H1 (cell line): ENCODE measurements around the gene CRACDL. TPM values are rescaled to one million over a fixed set of nuclear protein-coding genes. Genes with fewer than 3 reads are reported as not detected.

Experiments used
- CTCF ChIA-PET: fragments of 300-600 bp; sonication (Branson Sonifier 250); formaldehyde crosslinking; loops from one replicate; lab custom pipeline; 2021; ENCODE audit not compliant: partially characterized antibody; lab: Charles Lee
- POLR2A ChIA-PET: fragments of 300-600 bp; sonication (Branson Sonifier 250); formaldehyde crosslinking; loops from one replicate; lab custom pipeline; 2021; ENCODE audit warnings: inconsistent platforms; ENCODE audit not compliant: partially characterized antibody; lab: Charles Lee
- DNase-seq, 2 experiments: peaks; one replicate each; pipeline versions ENCODE4 v3.0.0 to v3.0.0-alpha.2; 2010 to 2022; ENCODE audit warnings: low spot score in 2 of 2, low read depth in 1 of 2, mixed read lengths in 1 of 2
- FAIRE-seq: peaks from 2 replicates; lab custom pipeline; 2011; peaks lifted over from hg19 to GRCh38; lab: Jason Lieb, UNC
- H2AFZ ChIP-seq: 2 replicates; pipeline ENCODE4 v1.8.1; 2012; ENCODE audit warnings: low read length, inconsistent platforms
- H2AK5ac ChIP-seq: 2 replicates; pipeline ENCODE4 v1.6.1; 2013; ENCODE audit warnings: low read depth, low read length
- H2BK120ac ChIP-seq: replicated peaks from 2 replicates; pipeline ENCODE3; 2013; ENCODE audit warnings: low read depth, low read length, inconsistent platforms
- H2BK12ac ChIP-seq: 2 replicates; pipeline ENCODE4 v1.6.1; 2013; ENCODE audit warnings: low read depth, low read length
- H2BK15ac ChIP-seq: 2 replicates; pipeline ENCODE4 v1.6.1; 2013; ENCODE audit warnings: low read length
- H2BK20ac ChIP-seq: 2 replicates; pipeline ENCODE4 v1.6.1; 2013; ENCODE audit warnings: low read length
- H2BK5ac ChIP-seq: 2 replicates; pipeline ENCODE4 v1.6.1; 2013; ENCODE audit warnings: low read depth, low read length
- H3K14ac ChIP-seq: 2 replicates; pipeline ENCODE4 v1.6.1; 2013; ENCODE audit warnings: inconsistent platforms; ENCODE audit not compliant: insufficient read length
- H3K18ac ChIP-seq: 2 replicates; pipeline ENCODE4 v1.6.1; 2013; ENCODE audit warnings: low read length; ENCODE audit errors: extremely low read depth
- H3K23ac ChIP-seq: 2 replicates; pipeline ENCODE4 v1.6.1; 2013; ENCODE audit warnings: inconsistent platforms; ENCODE audit not compliant: insufficient read length
- H3K23me2 ChIP-seq: 2 replicates; pipeline ENCODE4 v1.6.1; 2013; ENCODE audit warnings: low read depth, low read length
- H3K27ac ChIP-seq: 2 replicates; pipeline ENCODE4 v1.6.1; 2011; ENCODE audit warnings: low read depth, low read length, inconsistent platforms
- H3K27me3 ChIP-seq, 4 experiments: replicated peaks in 1 of 4; 1 replicate in 1 of 4; 2 replicates in 3 of 4; pipeline versions ENCODE4 v1.6.1 to v1.8.1; 2011 to 2013; ENCODE audit warnings: low read length in 3 of 4, mild to moderate bottlenecking in 3 of 4, inconsistent platforms in 2 of 4, mixed read lengths in 2 of 4, moderate library complexity in 1 of 4; ENCODE audit not compliant: control insufficient read depth in 3 of 4, insufficient read depth in 3 of 4; ENCODE audit errors: extremely low read depth in 1 of 4
- H3K36me3 ChIP-seq, 4 experiments: 2 replicates each; pipeline versions ENCODE4 v1.6.1 to v1.8.1; 2011 to 2013; ENCODE audit warnings: mild to moderate bottlenecking in 4 of 4, low read length in 3 of 4, moderate library complexity in 2 of 4, control low read depth in 1 of 4, inconsistent platforms in 1 of 4; ENCODE audit not compliant: insufficient read depth in 4 of 4, control insufficient read depth in 2 of 4
- H3K4ac ChIP-seq: replicated peaks from 2 replicates; pipeline ENCODE3; 2013; ENCODE audit warnings: low read length, low read depth, mixed read lengths, inconsistent platforms; ENCODE audit not compliant: insufficient read length
- H3K4me1 ChIP-seq, 4 experiments: replicated peaks in 1 of 4; 1 replicate in 1 of 4; 2 replicates in 3 of 4; pipeline versions ENCODE4 v1.6.1 to v1.8.1; 2011 to 2013; ENCODE audit warnings: low read length in 3 of 4, inconsistent platforms in 2 of 4, mixed read lengths in 1 of 4; ENCODE audit not compliant: insufficient read depth in 4 of 4, control insufficient read depth in 3 of 4
- H3K4me2 ChIP-seq, 2 experiments: 2 replicates each; pipeline versions ENCODE4 v1.6.1 to v1.8.1; 2011 to 2013; ENCODE audit warnings: low read depth in 2 of 2, low read length in 2 of 2, control low read depth in 1 of 2, inconsistent platforms in 1 of 2, mild to moderate bottlenecking in 1 of 2; ENCODE audit not compliant: insufficient read depth in 1 of 2
- H3K4me3 ChIP-seq, 4 experiments: fragments of 200-600, 300-600 bp in 1 of 4; sonication (generic), shearing (Covaris generic), sonication (Bioruptor Twin) in 1 of 4; 2 replicates each; pipeline versions ENCODE4 v1.5.1 to v1.8.1; 2011 to 2016; ENCODE audit warnings: low read length in 4 of 4, low read depth in 3 of 4, control low read depth in 2 of 4, inconsistent platforms in 2 of 4, mild to moderate bottlenecking in 2 of 4, mixed read lengths in 1 of 4, moderate library complexity in 1 of 4; ENCODE audit not compliant: insufficient read depth in 2 of 4; ENCODE audit errors: extremely low read depth in 1 of 4
- H3K56ac ChIP-seq: replicated peaks from 2 replicates; pipeline ENCODE3; 2013; ENCODE audit warnings: low read depth, mild to moderate bottlenecking, mixed read lengths, low read length, inconsistent platforms; ENCODE audit not compliant: insufficient read length
- H3K79me1 ChIP-seq: 2 replicates; pipeline ENCODE4 v1.6.1; 2013; ENCODE audit warnings: low read depth, low read length, control low read depth
- H3K79me2 ChIP-seq, 2 experiments: 2 replicates each; pipeline versions ENCODE4 v1.6.1 to v1.8.1; 2012 to 2013; ENCODE audit warnings: low read length in 2 of 2, mild to moderate bottlenecking in 2 of 2, inconsistent platforms in 1 of 2; ENCODE audit not compliant: insufficient read depth in 2 of 2, control insufficient read depth in 1 of 2
- H3K9ac ChIP-seq, 4 experiments: replicated peaks in 1 of 4; 1 replicate in 1 of 4; 2 replicates in 3 of 4; pipeline versions ENCODE4 v1.6.1 to v1.8.1; 2011 to 2013; ENCODE audit warnings: low read depth in 3 of 4, low read length in 3 of 4, control low read depth in 2 of 4, mild to moderate bottlenecking in 2 of 4, moderate library complexity in 2 of 4, inconsistent platforms in 1 of 4; ENCODE audit errors: extremely low read depth in 1 of 4
- H3K9me3 ChIP-seq, 2 experiments: 2 replicates each; pipeline versions ENCODE4 v1.6.1 to v1.8.1; 2012 to 2013; ENCODE audit warnings: mild to moderate bottlenecking in 2 of 2, moderate library complexity in 2 of 2, control low read depth in 1 of 2, inconsistent platforms in 1 of 2, low read depth in 1 of 2, low read length in 1 of 2, mixed read lengths in 1 of 2; ENCODE audit not compliant: insufficient read depth in 2 of 2
- H4K20me1 ChIP-seq, 2 experiments: replicated peaks in 1 of 2; 2 replicates each; pipeline versions ENCODE3 to v1.8.1; 2011 to 2013; ENCODE audit warnings: inconsistent platforms in 2 of 2, low read length in 2 of 2, mild to moderate bottlenecking in 1 of 2; ENCODE audit not compliant: insufficient read depth in 2 of 2, control insufficient read depth in 1 of 2
- H4K5ac ChIP-seq: 2 replicates; pipeline ENCODE4 v1.6.1; 2013; ENCODE audit warnings: low read length, low read depth, mixed read lengths, inconsistent platforms; ENCODE audit not compliant: insufficient read length
- H4K8ac ChIP-seq: 2 replicates; pipeline ENCODE4 v1.8.0; 2013; ENCODE audit warnings: mild to moderate bottlenecking, moderate library complexity, low read length, inconsistent platforms; ENCODE audit not compliant: insufficient read depth; ENCODE audit errors: extremely low read depth
- H4K91ac ChIP-seq: replicated peaks from 2 replicates; pipeline ENCODE3; 2013; ENCODE audit warnings: low read length, mixed read lengths, inconsistent platforms; ENCODE audit not compliant: insufficient read length
- ATF3 ChIP-seq: IDR thresholded peaks from 2 replicates; pipeline ENCODE4 v1.6.1; 2011; ENCODE audit warnings: low read depth, mild to moderate bottlenecking, low read length; ENCODE audit not compliant: insufficient read depth
- GABPA ChIP-seq: IDR thresholded peaks from 2 replicates; pipeline ENCODE4 v1.6.1; 2011; ENCODE audit warnings: mild to moderate bottlenecking, low read length, moderate library complexity, borderline replicate concordance; ENCODE audit not compliant: insufficient read depth
- GTF2F1 ChIP-seq: IDR thresholded peaks from 2 replicates; pipeline ENCODE4 v1.6.1; 2012; ENCODE audit warnings: low read depth, low read length, improper control_type of control experiment, borderline replicate concordance
- HDAC6 ChIP-seq: IDR thresholded peaks from one replicate; pipeline ENCODE4 v1.7.1; 2012; ENCODE audit warnings: low read depth, mild to moderate bottlenecking, inconsistent platforms, low read length, moderate library complexity
- MAFK ChIP-seq: IDR thresholded peaks from 2 replicates; pipeline ENCODE4 v1.6.1; 2012; ENCODE audit warnings: low read depth, mild to moderate bottlenecking, improper control_type of control experiment, low read length
- POLR2A ChIP-seq, 2 experiments: IDR thresholded peaks; 1 replicate in 1 of 2; 2 replicates in 1 of 2; pipeline ENCODE4 v1.6.1; 2011; ENCODE audit warnings: low read depth in 2 of 2, low read length in 2 of 2, mild to moderate bottlenecking in 2 of 2; ENCODE audit errors: control extremely low read depth in 1 of 2
- POU5F1 ChIP-seq: IDR thresholded peaks from 2 replicates; pipeline ENCODE4 v1.6.1; 2011; ENCODE audit warnings: low read depth, mild to moderate bottlenecking, low read length, moderate library complexity
- SAP30 ChIP-seq: fragments of 300-600 bp; sonication (generic); IDR thresholded peaks from 2 replicates; pipeline ENCODE4 v1.7.1; 2012; ENCODE audit warnings: low read length, moderate library complexity, mild to moderate bottlenecking, inconsistent platforms; ENCODE audit not compliant: insufficient read depth, insufficient replicate concordance
- TAF7 ChIP-seq: optimal IDR thresholded peaks from 2 replicates; pipeline ENCODE3; 2011; ENCODE audit warnings: low read depth, mild to moderate bottlenecking, inconsistent platforms, low read length, moderate library complexity, borderline replicate concordance
- TBP ChIP-seq: IDR thresholded peaks from 2 replicates; pipeline ENCODE4 v1.6.1; 2011; ENCODE audit warnings: low read depth, low read length, improper control_type of control experiment
- WGBS, 2 experiments: shearing (Covaris generic) in 1 of 2; methylation state at CpG; one replicate each; pipeline versions ENCODE4 v1.1.6 to v1.1.7; 2013 to 2015; ENCODE audit warnings: low lambda C conversion rate in 2 of 2, mixed read lengths in 2 of 2, inconsistent platforms in 1 of 2, low coverage in 1 of 2, missing lambda C conversion rate in 1 of 2; ENCODE audit not compliant: insufficient replicate concordance in 2 of 2, insufficient coverage in 1 of 2, insufficient read length in 1 of 2; ENCODE audit errors: extremely low coverage in 1 of 2, missing lambda C conversion rate in 1 of 2; 5-methylcytosine and 5-hydroxymethylcytosine counted together
- polyA plus RNA-seq, 7 experiments: library from polyadenylated mRNA; depleted of rRNA in 3 of 7; stranded (reverse) in 5 of 7; unstranded in 2 of 7; fragments of >200 nt in 5 of 7; fragments of 200-250 nt in 2 of 7; gene quantifications; 1 replicate in 5 of 7; 2 replicates in 1 of 7; 4 replicates in 1 of 7; pipeline versions ENCODE4 v1.2.1 to v1.2.3, GENCODE V29; 2011 to 2013; ENCODE audit warnings: missing spikeins in 2 of 7, mixed read lengths in 2 of 7
- total RNA-seq: library from RNA; stranded (reverse); fragmentation: NEBNext Ultra II Directional; extraction: Animal tissue kit (Norgen Biotek cat#: 25700); gene quantifications from 2 replicates; pipeline ENCODE4 v1.2.1, GENCODE V29; 2021

The CRACDL gene
- total and polyA plus RNA-seq, 2 of the 8 experiments (the other 6 are each of a cell fraction or from before 2014, with no cell fraction given), result 0.07 to 0.38 TPM

DNA sequence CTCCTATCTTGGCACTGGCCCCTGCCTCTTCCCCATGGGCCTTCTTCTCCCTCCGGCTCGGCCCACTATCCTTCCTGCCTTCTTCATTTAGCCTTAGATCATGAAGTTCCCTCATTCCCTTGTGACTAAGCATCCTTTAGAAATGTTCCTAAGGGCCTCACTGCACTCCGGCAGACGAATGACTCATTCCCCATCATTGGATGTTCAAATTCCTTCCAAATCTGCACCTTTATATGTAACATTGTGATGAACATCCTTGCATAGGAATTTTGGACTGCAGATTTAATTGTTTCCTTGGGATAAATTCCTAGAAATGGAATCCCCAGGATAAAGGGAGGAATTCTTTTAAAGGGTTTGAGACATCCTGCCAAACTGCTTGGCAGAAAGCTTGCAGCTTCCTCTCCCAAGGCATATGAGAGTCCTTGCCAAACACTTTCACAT lies 19.0 kb downstream of the CRACDL start:
- no peak for DNase-seq
- H4K20me1 ChIP-seq, result no peaks in the 10 kb centered on the region
- H4K8ac ChIP-seq, result no peak overlapping the region
- WGBS, 2 experiments, result 89% methylated on average over 4 of the region's 4 CpGs; no CpG with 5 or more reads in 1 of the 2 experiments
- H4K5ac ChIP-seq, result no peak overlapping the region
- no peak overlapping the region for H3K9ac ChIP-seq
- no peak overlapping the region for H3K14ac ChIP-seq
- H3K56ac ChIP-seq, result no peak overlapping the region
- H3K23ac ChIP-seq, result no peak overlapping the region
- H3K4me3 ChIP-seq, result no peak overlapping the region
- no peak overlapping the region for H2BK120ac ChIP-seq
- H3K23me2 ChIP-seq, result no peaks in the 10 kb centered on the region
- no peak overlapping the region for H2BK15ac ChIP-seq
- no peaks in the 10 kb centered on the region for H3K27me3 ChIP-seq
- H3K36me3 ChIP-seq, result no peaks in the 10 kb centered on the region
- no peaks in the 10 kb centered on the region for H3K9me3 ChIP-seq
- H2BK5ac ChIP-seq, result no peak overlapping the region
- ChIA-PET POLR2A (no interaction called here), CTCF (interaction anchor here (1.5 kb wide), 1 partner anchor 268 kb away, joined by 4 read pairs; no protein-coding TSS in a partner anchor)
- H3K4me1 ChIP-seq, result peaks cover 0 to 10% (median 3%) of the 10 kb centered on the region in 4 experiments; a peak in 3 of 7 replicates
- no peak overlapping the region; the same call in 1 of the 2 replicates for H2AFZ ChIP-seq
- no peak overlapping the region for H3K27ac ChIP-seq
- no peak overlapping the region for H2BK20ac ChIP-seq
- H2AK5ac ChIP-seq, result no peak overlapping the region
- H3K79me2 ChIP-seq, result no peaks in the 10 kb centered on the region
- no peak overlapping the region for H3K18ac ChIP-seq
- no peak for FAIRE-seq
- H3K4ac ChIP-seq, result no peak overlapping the region
- no peak overlapping the region for H2BK12ac ChIP-seq
- H3K79me1 ChIP-seq, result no peaks in the 10 kb centered on the region
- TF ChIP-seq GTF2F1, result no peak
- no peak for TF ChIP-seq GABPA
- no peak for TF ChIP-seq TBP
- TF ChIP-seq SAP30, result no peak
- TF ChIP-seq ATF3, result no peak
- TF ChIP-seq MAFK, result no peak
- TF ChIP-seq POU5F1, result no peak
- TF ChIP-seq TAF7, result no peak
- no peak for TF ChIP-seq POLR2A (IDR thresholded peaks at IDR 0.05; ENCODE audit: control extremely low read depth in 1 of 2, low read depth in 2 of 2, low read length in 2 of 2)
- no peak for TF ChIP-seq HDAC6
- H4K91ac ChIP-seq, result no peak overlapping the region
- H3K4me2 ChIP-seq, result no peak overlapping the region
